H1 (cell line): Measurements from ENCODE around the gene CCBE1. TPM values are rescaled to one million over a fixed set of nuclear protein-coding genes. Genes with fewer than 3 reads are reported as not detected.

Experiments used
- CTCF ChIA-PET: fragments of 300-600 bp; sonication (Branson Sonifier 250); formaldehyde crosslinking; loops from one replicate; lab custom pipeline; 2021; ENCODE audit not compliant: partially characterized antibody; lab: Charles Lee
- POLR2A ChIA-PET: fragments of 300-600 bp; sonication (Branson Sonifier 250); formaldehyde crosslinking; loops from one replicate; lab custom pipeline; 2021; ENCODE audit warnings: inconsistent platforms; ENCODE audit not compliant: partially characterized antibody; lab: Charles Lee
- DNase-seq, 2 experiments: peaks; one replicate each; pipeline versions ENCODE4 v3.0.0 to v3.0.0-alpha.2; 2010 to 2022; ENCODE audit warnings: low spot score in 2 of 2, low read depth in 1 of 2, mixed read lengths in 1 of 2
- FAIRE-seq: peaks from 2 replicates; lab custom pipeline; 2011; peaks lifted over from hg19 to GRCh38; lab: Jason Lieb, UNC
- H2AFZ ChIP-seq: 2 replicates; pipeline ENCODE4 v1.8.1; 2012; ENCODE audit warnings: low read length, inconsistent platforms
- H2AK5ac ChIP-seq: 2 replicates; pipeline ENCODE4 v1.6.1; 2013; ENCODE audit warnings: low read depth, low read length
- H2BK120ac ChIP-seq: replicated peaks from 2 replicates; pipeline ENCODE3; 2013; ENCODE audit warnings: low read depth, low read length, inconsistent platforms
- H2BK12ac ChIP-seq: 2 replicates; pipeline ENCODE4 v1.6.1; 2013; ENCODE audit warnings: low read depth, low read length
- H2BK15ac ChIP-seq: 2 replicates; pipeline ENCODE4 v1.6.1; 2013; ENCODE audit warnings: low read length
- H2BK20ac ChIP-seq: 2 replicates; pipeline ENCODE4 v1.6.1; 2013; ENCODE audit warnings: low read length
- H2BK5ac ChIP-seq: 2 replicates; pipeline ENCODE4 v1.6.1; 2013; ENCODE audit warnings: low read depth, low read length
- H3K14ac ChIP-seq: 2 replicates; pipeline ENCODE4 v1.6.1; 2013; ENCODE audit warnings: inconsistent platforms; ENCODE audit not compliant: insufficient read length
- H3K18ac ChIP-seq: 2 replicates; pipeline ENCODE4 v1.6.1; 2013; ENCODE audit warnings: low read length; ENCODE audit errors: extremely low read depth
- H3K23ac ChIP-seq: 2 replicates; pipeline ENCODE4 v1.6.1; 2013; ENCODE audit warnings: inconsistent platforms; ENCODE audit not compliant: insufficient read length
- H3K23me2 ChIP-seq: 2 replicates; pipeline ENCODE4 v1.6.1; 2013; ENCODE audit warnings: low read depth, low read length
- H3K27ac ChIP-seq: 2 replicates; pipeline ENCODE4 v1.6.1; 2011; ENCODE audit warnings: low read depth, low read length, inconsistent platforms
- H3K27me3 ChIP-seq, 4 experiments: replicated peaks in 1 of 4; 1 replicate in 1 of 4; 2 replicates in 3 of 4; pipeline versions ENCODE4 v1.6.1 to v1.8.1; 2011 to 2013; ENCODE audit warnings: low read length in 3 of 4, mild to moderate bottlenecking in 3 of 4, inconsistent platforms in 2 of 4, mixed read lengths in 2 of 4, moderate library complexity in 1 of 4; ENCODE audit not compliant: control insufficient read depth in 3 of 4, insufficient read depth in 3 of 4; ENCODE audit errors: extremely low read depth in 1 of 4
- H3K36me3 ChIP-seq, 4 experiments: 2 replicates each; pipeline versions ENCODE4 v1.6.1 to v1.8.1; 2011 to 2013; ENCODE audit warnings: mild to moderate bottlenecking in 4 of 4, low read length in 3 of 4, moderate library complexity in 2 of 4, control low read depth in 1 of 4, inconsistent platforms in 1 of 4; ENCODE audit not compliant: insufficient read depth in 4 of 4, control insufficient read depth in 2 of 4
- H3K4ac ChIP-seq: replicated peaks from 2 replicates; pipeline ENCODE3; 2013; ENCODE audit warnings: low read length, low read depth, mixed read lengths, inconsistent platforms; ENCODE audit not compliant: insufficient read length
- H3K4me1 ChIP-seq, 4 experiments: replicated peaks in 1 of 4; 1 replicate in 1 of 4; 2 replicates in 3 of 4; pipeline versions ENCODE4 v1.6.1 to v1.8.1; 2011 to 2013; ENCODE audit warnings: low read length in 3 of 4, inconsistent platforms in 2 of 4, mixed read lengths in 1 of 4; ENCODE audit not compliant: insufficient read depth in 4 of 4, control insufficient read depth in 3 of 4
- H3K4me2 ChIP-seq, 2 experiments: 2 replicates each; pipeline versions ENCODE4 v1.6.1 to v1.8.1; 2011 to 2013; ENCODE audit warnings: low read depth in 2 of 2, low read length in 2 of 2, control low read depth in 1 of 2, inconsistent platforms in 1 of 2, mild to moderate bottlenecking in 1 of 2; ENCODE audit not compliant: insufficient read depth in 1 of 2
- H3K4me3 ChIP-seq, 4 experiments: fragments of 200-600, 300-600 bp in 1 of 4; sonication (generic), shearing (Covaris generic), sonication (Bioruptor Twin) in 1 of 4; 2 replicates each; pipeline versions ENCODE4 v1.5.1 to v1.8.1; 2011 to 2016; ENCODE audit warnings: low read length in 4 of 4, low read depth in 3 of 4, control low read depth in 2 of 4, inconsistent platforms in 2 of 4, mild to moderate bottlenecking in 2 of 4, mixed read lengths in 1 of 4, moderate library complexity in 1 of 4; ENCODE audit not compliant: insufficient read depth in 2 of 4; ENCODE audit errors: extremely low read depth in 1 of 4
- H3K56ac ChIP-seq: replicated peaks from 2 replicates; pipeline ENCODE3; 2013; ENCODE audit warnings: low read depth, mild to moderate bottlenecking, mixed read lengths, low read length, inconsistent platforms; ENCODE audit not compliant: insufficient read length
- H3K79me1 ChIP-seq: 2 replicates; pipeline ENCODE4 v1.6.1; 2013; ENCODE audit warnings: low read depth, low read length, control low read depth
- H3K79me2 ChIP-seq, 2 experiments: 2 replicates each; pipeline versions ENCODE4 v1.6.1 to v1.8.1; 2012 to 2013; ENCODE audit warnings: low read length in 2 of 2, mild to moderate bottlenecking in 2 of 2, inconsistent platforms in 1 of 2; ENCODE audit not compliant: insufficient read depth in 2 of 2, control insufficient read depth in 1 of 2
- H3K9ac ChIP-seq, 4 experiments: replicated peaks in 1 of 4; 1 replicate in 1 of 4; 2 replicates in 3 of 4; pipeline versions ENCODE4 v1.6.1 to v1.8.1; 2011 to 2013; ENCODE audit warnings: low read depth in 3 of 4, low read length in 3 of 4, control low read depth in 2 of 4, mild to moderate bottlenecking in 2 of 4, moderate library complexity in 2 of 4, inconsistent platforms in 1 of 4; ENCODE audit errors: extremely low read depth in 1 of 4
- H3K9me3 ChIP-seq, 2 experiments: 2 replicates each; pipeline versions ENCODE4 v1.6.1 to v1.8.1; 2012 to 2013; ENCODE audit warnings: mild to moderate bottlenecking in 2 of 2, moderate library complexity in 2 of 2, control low read depth in 1 of 2, inconsistent platforms in 1 of 2, low read depth in 1 of 2, low read length in 1 of 2, mixed read lengths in 1 of 2; ENCODE audit not compliant: insufficient read depth in 2 of 2
- H4K20me1 ChIP-seq, 2 experiments: replicated peaks in 1 of 2; 2 replicates each; pipeline versions ENCODE3 to v1.8.1; 2011 to 2013; ENCODE audit warnings: inconsistent platforms in 2 of 2, low read length in 2 of 2, mild to moderate bottlenecking in 1 of 2; ENCODE audit not compliant: insufficient read depth in 2 of 2, control insufficient read depth in 1 of 2
- H4K5ac ChIP-seq: 2 replicates; pipeline ENCODE4 v1.6.1; 2013; ENCODE audit warnings: low read length, low read depth, mixed read lengths, inconsistent platforms; ENCODE audit not compliant: insufficient read length
- H4K8ac ChIP-seq: 2 replicates; pipeline ENCODE4 v1.8.0; 2013; ENCODE audit warnings: mild to moderate bottlenecking, moderate library complexity, low read length, inconsistent platforms; ENCODE audit not compliant: insufficient read depth; ENCODE audit errors: extremely low read depth
- H4K91ac ChIP-seq: replicated peaks from 2 replicates; pipeline ENCODE3; 2013; ENCODE audit warnings: low read length, mixed read lengths, inconsistent platforms; ENCODE audit not compliant: insufficient read length
- CTBP2 ChIP-seq: IDR thresholded peaks from 2 replicates; pipeline ENCODE4 v1.7.0; 2011; ENCODE audit warnings: borderline replicate concordance, mild to moderate bottlenecking, moderate library complexity, mixed read lengths, low read length; ENCODE audit not compliant: insufficient read depth, insufficient read length
- JUN ChIP-seq: IDR thresholded peaks from 2 replicates; pipeline ENCODE4 v1.6.1; 2011; ENCODE audit warnings: low read depth, mild to moderate bottlenecking, improper control_type of control experiment, low read length
- KDM1A ChIP-seq: fragments of 200-600, 300-600 bp; sonication (generic); IDR thresholded peaks from 2 replicates; pipeline ENCODE4 v1.7.1; 2016; ENCODE audit warnings: mild to moderate bottlenecking, low read length, borderline replicate concordance
- PHF8 ChIP-seq: fragments of 200-600 bp; sonication (generic); conservative IDR thresholded peaks from 2 replicates; pipeline ENCODE4 v1.7.1; 2012; ENCODE audit warnings: low read depth, mild to moderate bottlenecking, inconsistent platforms, low read length, moderate library complexity
- RFX5 ChIP-seq: IDR thresholded peaks from 2 replicates; pipeline ENCODE4 v1.6.1; 2011; ENCODE audit warnings: low read depth, low read length, improper control_type of control experiment, borderline replicate concordance
- TAF1 ChIP-seq: IDR thresholded peaks from 2 replicates; pipeline ENCODE4 v1.6.1; 2011; ENCODE audit warnings: mild to moderate bottlenecking, low read depth, low read length
- WGBS, 2 experiments: shearing (Covaris generic) in 1 of 2; methylation state at CpG; one replicate each; pipeline versions ENCODE4 v1.1.6 to v1.1.7; 2013 to 2015; ENCODE audit warnings: low lambda C conversion rate in 2 of 2, mixed read lengths in 2 of 2, inconsistent platforms in 1 of 2, low coverage in 1 of 2, missing lambda C conversion rate in 1 of 2; ENCODE audit not compliant: insufficient replicate concordance in 2 of 2, insufficient coverage in 1 of 2, insufficient read length in 1 of 2; ENCODE audit errors: extremely low coverage in 1 of 2, missing lambda C conversion rate in 1 of 2; 5-methylcytosine and 5-hydroxymethylcytosine counted together
- polyA plus RNA-seq, 7 experiments: library from polyadenylated mRNA; depleted of rRNA in 3 of 7; stranded (reverse) in 5 of 7; unstranded in 2 of 7; fragments of >200 nt in 5 of 7; fragments of 200-250 nt in 2 of 7; gene quantifications; 1 replicate in 5 of 7; 2 replicates in 1 of 7; 4 replicates in 1 of 7; pipeline versions ENCODE4 v1.2.1 to v1.2.3, GENCODE V29; 2011 to 2013; ENCODE audit warnings: missing spikeins in 2 of 7, mixed read lengths in 2 of 7
- total RNA-seq: library from RNA; stranded (reverse); fragmentation: NEBNext Ultra II Directional; extraction: Animal tissue kit (Norgen Biotek cat#: 25700); gene quantifications from 2 replicates; pipeline ENCODE4 v1.2.1, GENCODE V29; 2021
- TF ChIP-seq, protein P1 (sequence below): IDR thresholded peaks from 2 replicates; pipeline ENCODE4 v1.6.1; 2011; ENCODE audit warnings: low read depth, mild to moderate bottlenecking, low read length; ENCODE audit not compliant: insufficient read depth

Gene CCBE1
- total and polyA plus RNA-seq, 2 of the 8 experiments (the other 6 are each of a cell fraction or from before 2014, with no cell fraction given): 2.1 to 2.6 TPM

- H3K23me2 ChIP-seq: no peaks in the 10 kb centered on the region
- H3K36me3 ChIP-seq: no peaks in the 10 kb centered on the region
- H2AFZ ChIP-seq: no peak overlapping the region
- no peak overlapping the region for H3K56ac ChIP-seq
- H3K4me2 ChIP-seq: no peak overlapping the region
- no peaks in the 10 kb centered on the region for H3K79me1 ChIP-seq
- no peaks in the 10 kb centered on the region for H3K9me3 ChIP-seq
- no peak overlapping the region for H4K8ac ChIP-seq
- H4K5ac ChIP-seq: no peak overlapping the region
- DNase-seq: no peak
- H3K4ac ChIP-seq: no peak overlapping the region
- H3K27me3 ChIP-seq: no peaks in the 10 kb centered on the region
- H3K14ac ChIP-seq: no peak overlapping the region
- H3K4me1 ChIP-seq: peaks cover 0 to 3% (median 0%) of the 10 kb centered on the region in 4 experiments; a peak in 2 of 7 replicates
- no peak overlapping the region for H2BK15ac ChIP-seq
- H4K91ac ChIP-seq: no peak overlapping the region
- no peak overlapping the region for H3K9ac ChIP-seq
- H4K20me1 ChIP-seq: no peaks in the 10 kb centered on the region
- no peak overlapping the region for H3K27ac ChIP-seq
- ChIA-PET POLR2A (no interaction called here), CTCF (interaction anchor here (0.6 to 1.4 kb wide), 3 partner anchors 18 to 306 kb away, joined by 3 to 5 read pairs (median 3); partner anchors contain the start of gene CCBE1)
- no peaks in the 10 kb centered on the region for H3K79me2 ChIP-seq
- H3K18ac ChIP-seq: no peak overlapping the region
- H2BK5ac ChIP-seq: 0 out of 2 replicates have a peak overlapping the region, but pooled peaks have one; percentile 3
- H2BK20ac ChIP-seq: no peak overlapping the region
- WGBS, 2 experiments: 86% methylated on average over 7 of the region's 7 CpGs; no CpG with 5 or more reads in 1 of the 2 experiments
- H3K4me3 ChIP-seq: no peak overlapping the region
- FAIRE-seq: no peak
- H2BK120ac ChIP-seq: no peak overlapping the region
- H3K23ac ChIP-seq: no peak overlapping the region
- H2BK12ac ChIP-seq: no peak overlapping the region
- no peak overlapping the region for H2AK5ac ChIP-seq
- TF ChIP-seq KDM1A (peak; percentile 48; the same call in 1 of the 2 replicates), RFX5 (no peak), TAF1 (no peak), CTBP2 (no peak), JUN (no peak), PHF8 (no peak)
- TF ChIP-seq, protein P1, sequence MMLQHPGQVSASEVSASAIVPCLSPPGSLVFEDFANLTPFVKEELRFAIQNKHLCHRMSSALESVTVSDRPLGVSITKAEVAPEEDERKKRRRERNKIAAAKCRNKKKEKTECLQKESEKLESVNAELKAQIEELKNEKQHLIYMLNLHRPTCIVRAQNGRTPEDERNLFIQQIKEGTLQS: no peak
These were observed 18.2 kb upstream of the CCBE1 start for GRCh38 chr18:59715445-59715844.
